Measurements from ENCODE around the gene KRT16.

- TF ChIP-seq CTCF (conservative IDR thresholded peaks at IDR 0.05; ENCODE audit: low read depth, low read length) (no peak), EZH2 (IDR thresholded peaks at IDR 0.05; ENCODE audit: borderline replicate concordance, low read depth, low read length, poor library complexity, severe bottlenecking) (no peak)
Observed at GRCh38 chr17:41635121-41636097, 22.8 kb upstream of the KRT16 start.
